ENCODE data around the gene SMOC2. TPM values are rescaled to one million over a fixed set of nuclear protein-coding genes. Genes with fewer than 3 reads are reported as not detected.

Gene SMOC2
- total and polyA plus RNA-seq, 2 of the 4 experiments (the other 2 are of a cell fraction): not detected

- intact Hi-C loops (cut with micrococcal nuclease): no loop called here
- H4K8ac ChIP-seq (ENCODE audit: low read depth in 2 of 2, low read length in 2 of 2): no peak overlapping the region
- H2AFZ ChIP-seq (replicated peaks; ENCODE audit: low read length, poor library complexity): no peak overlapping the region
- WGBS, 2 experiments (ENCODE audit: extremely low coverage in 2 of 2, insufficient read length in 1 of 2): 83% methylated on average over 2 of the region's 2 CpGs; no CpG with 5 or more reads in 1 of the 2 experiments
- ATAC-seq (ENCODE audit: low read depth) (no peak), DNase-seq (no peak)
- no peak overlapping the region for H3K14ac ChIP-seq (replicated peaks; ENCODE audit: low read depth, low read length)
- H4K20me1 ChIP-seq (ENCODE audit: insufficient read depth, low read length): no peaks in the 10 kb centered on the region
- no peak overlapping the region for H2AK9ac ChIP-seq (replicated peaks; ENCODE audit: low read depth, low read length, poor library complexity)
- no peak overlapping the region for H4K5ac ChIP-seq (ENCODE audit: low read depth, low read length)
- CTCF ChIA-PET: no interaction called here
- no peak overlapping the region for H4K91ac ChIP-seq (ENCODE audit: insufficient read depth, low read depth, low read length)
- peak overlapping the region; percentile 62 for H2BK5ac ChIP-seq (ENCODE audit: low read depth, low read length, poor library complexity, severe bottlenecking)
- H3K18ac ChIP-seq (ENCODE audit: low read depth, low read length): no peak overlapping the region
- no peak overlapping the region for H2AK5ac ChIP-seq (ENCODE audit: low read depth, low read length)
- no TSS peak for BruUV-seq (replicated peaks)
- no peak overlapping the region for H3K4me2 ChIP-seq (ENCODE audit: low read depth, low read length)
- no peaks in the 10 kb centered on the region for H3K27me3 ChIP-seq (ENCODE audit: control insufficient read depth, insufficient read depth, low read length)
- no peak overlapping the region for H3K23ac ChIP-seq (ENCODE audit: low read depth, low read length)
- dilution Hi-C loops (cut with HindIII; ENCODE audit: low sequenced_read_pairs, unreplicated experiment): no loop called here
- no peaks in the 10 kb centered on the region for H3K79me1 ChIP-seq (ENCODE audit: low read depth in 1 of 2, low read length in 2 of 2)
- no peaks in the 10 kb centered on the region for H3K4me1 ChIP-seq (ENCODE audit: control insufficient read depth, insufficient read depth, low read length)
- H2BK15ac ChIP-seq (ENCODE audit: low read depth, low read length): no peak overlapping the region
- no peak overlapping the region for H2BK120ac ChIP-seq (ENCODE audit: low read depth, low read length)
- POLR2A ChIA-PET (ENCODE audit: unreplicated experiment): no interaction called here
- H3K9me1 ChIP-seq (ENCODE audit: insufficient read depth, low read length): no peaks in the 10 kb centered on the region
- TF ChIP-seq CTCF (conservative IDR thresholded peaks at IDR 0.05; ENCODE audit: low read depth, low read length): no peak
- no peak for TF ChIP-seq MXI1 (IDR thresholded peaks at IDR 0.05; ENCODE audit: borderline replicate concordance, low read depth, low read length)
- TF ChIP-seq RAD21 (IDR thresholded peaks at IDR 0.05; ENCODE audit: low read length): no peak
- no peak for TF ChIP-seq MAZ (IDR thresholded peaks at IDR 0.05; ENCODE audit: borderline replicate concordance, low read depth, low read length)
- no peak for TF ChIP-seq CEBPB (IDR thresholded peaks at IDR 0.05; ENCODE audit: low read depth, low read length)
- no peak for TF ChIP-seq RFX5 (IDR thresholded peaks at IDR 0.05; ENCODE audit: low read depth, low read length)
- TF ChIP-seq ELK1 (IDR thresholded peaks at IDR 0.05; ENCODE audit: borderline replicate concordance, low read depth, low read length): no peak
- no peak for TF ChIP-seq RCOR1 (IDR thresholded peaks at IDR 0.05; ENCODE audit: insufficient replicate concordance, low read length)
- H3K27ac ChIP-seq (ENCODE audit: insufficient read depth, low read length): no peak overlapping the region
- no peak overlapping the region for H3K4me3 ChIP-seq (ENCODE audit: insufficient read depth, low read depth, low read length)
- H3K4ac ChIP-seq (ENCODE audit: low read depth, low read length): no peak overlapping the region
- H3K9me3 ChIP-seq (ENCODE audit: control insufficient read depth, insufficient read depth, low read length): peaks cover 54% of the 10 kb centered on the region
- in situ Hi-C loops (cut with MboI; ENCODE audit: low sequenced_read_pairs): no loop called here
- H3K56ac ChIP-seq (ENCODE audit: extremely low read depth, insufficient read depth, low read length): no peak overlapping the region
- H3K36me3 ChIP-seq (ENCODE audit: control insufficient read depth, insufficient read depth, low read length): no peaks in the 10 kb centered on the region
- no peak overlapping the region for H3K9ac ChIP-seq (ENCODE audit: low read depth, low read length)
- H2BK20ac ChIP-seq (ENCODE audit: low read depth, low read length): no peak overlapping the region
Measured at GRCh38 chr6:168624540-168624939, 183.6 kb downstream of the SMOC2 start.

Measured in IMR-90 (cell line).